ENCODE data around the gene SAP30.

The SAP30 gene

GRCh38 chr4:173367946-173368345, 2.8 kb upstream of the SAP30 start:
- peak; percentile 58 for DNase-seq (ENCODE audit: low read depth)
- H3K4me3 ChIP-seq (replicated peaks; ENCODE audit: low read depth, low read length) = peak overlapping the region; percentile 23
- TF ChIP-seq, protein P1, sequence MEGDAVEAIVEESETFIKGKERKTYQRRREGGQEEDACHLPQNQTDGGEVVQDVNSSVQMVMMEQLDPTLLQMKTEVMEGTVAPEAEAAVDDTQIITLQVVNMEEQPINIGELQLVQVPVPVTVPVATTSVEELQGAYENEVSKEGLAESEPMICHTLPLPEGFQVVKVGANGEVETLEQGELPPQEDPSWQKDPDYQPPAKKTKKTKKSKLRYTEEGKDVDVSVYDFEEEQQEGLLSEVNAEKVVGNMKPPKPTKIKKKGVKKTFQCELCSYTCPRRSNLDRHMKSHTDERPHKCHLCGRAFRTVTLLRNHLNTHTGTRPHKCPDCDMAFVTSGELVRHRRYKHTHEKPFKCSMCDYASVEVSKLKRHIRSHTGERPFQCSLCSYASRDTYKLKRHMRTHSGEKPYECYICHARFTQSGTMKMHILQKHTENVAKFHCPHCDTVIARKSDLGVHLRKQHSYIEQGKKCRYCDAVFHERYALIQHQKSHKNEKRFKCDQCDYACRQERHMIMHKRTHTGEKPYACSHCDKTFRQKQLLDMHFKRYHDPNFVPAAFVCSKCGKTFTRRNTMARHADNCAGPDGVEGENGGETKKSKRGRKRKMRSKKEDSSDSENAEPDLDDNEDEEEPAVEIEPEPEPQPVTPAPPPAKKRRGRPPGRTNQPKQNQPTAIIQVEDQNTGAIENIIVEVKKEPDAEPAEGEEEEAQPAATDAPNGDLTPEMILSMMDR (IDR thresholded peaks at IDR 0.05; ENCODE audit: low read length, missing control alignments) = no peak

DNA sequence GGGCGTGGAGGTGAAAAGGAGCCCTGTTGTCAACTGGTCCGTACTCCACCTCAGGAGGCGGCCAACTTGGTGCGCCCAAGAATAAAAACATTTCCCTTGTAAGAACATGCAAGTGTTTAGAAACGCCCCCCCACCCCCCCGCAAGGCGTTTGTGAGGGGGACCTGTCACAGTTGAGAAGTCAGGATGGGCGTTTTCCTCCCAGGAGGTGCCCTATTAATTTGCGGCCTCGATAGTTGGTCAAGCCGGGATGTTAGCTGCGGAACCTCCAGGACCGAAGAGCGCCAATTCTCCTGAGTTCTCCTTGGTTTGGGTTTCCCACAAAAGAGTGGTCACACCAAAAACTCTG, 651 bp upstream of the SAP30 start:
- DNase-seq (ENCODE audit: low read depth) = no peak
- peak overlapping the region; percentile 75 for H3K4me3 ChIP-seq (replicated peaks; ENCODE audit: low read depth, low read length)
- TF ChIP-seq, protein P1 (IDR thresholded peaks at IDR 0.05; ENCODE audit: low read length, missing control alignments) = no peak

- peak overlapping the region; percentile 75 for H3K4me3 ChIP-seq (replicated peaks; ENCODE audit: low read depth, low read length)
- DNase-seq (ENCODE audit: low read depth) = peak; percentile 78
- TF ChIP-seq, protein P1 (IDR thresholded peaks at IDR 0.05; ENCODE audit: low read length, missing control alignments) = no peak
Measured at GRCh38 chr4:173371292-173372192, 788 bp downstream of the SAP30 start.

- H3K4me3 ChIP-seq (replicated peaks; ENCODE audit: low read depth, low read length) = no peak overlapping the region
- TF ChIP-seq, protein P1 (IDR thresholded peaks at IDR 0.05; ENCODE audit: low read length, missing control alignments) = no peak
- DNase-seq (ENCODE audit: low read depth) = no peak
Measured at GRCh38 chr4:173374588-173374987, 3.8 kb downstream of the SAP30 start.

- TF ChIP-seq, protein P1 (IDR thresholded peaks at IDR 0.05; ENCODE audit: low read length, missing control alignments) = no peak
- DNase-seq (ENCODE audit: low read depth) = no peak
- no peak overlapping the region for H3K4me3 ChIP-seq (replicated peaks; ENCODE audit: low read depth, low read length)
Measured at GRCh38 chr4:173379929-173380328, 9.2 kb downstream of the SAP30 start.

GRCh38 chr4:173380987-173381386, 10.2 kb downstream of the SAP30 start:
- no peak overlapping the region for H3K4me3 ChIP-seq (replicated peaks; ENCODE audit: low read depth, low read length)
- TF ChIP-seq, protein P1 (IDR thresholded peaks at IDR 0.05; ENCODE audit: low read length, missing control alignments) = no peak
- no peak for DNase-seq (ENCODE audit: low read depth)

- peak; percentile 45 for DNase-seq (ENCODE audit: low read depth)
- TF ChIP-seq, protein P1 (IDR thresholded peaks at IDR 0.05; ENCODE audit: low read length, missing control alignments) = no peak
- H3K4me3 ChIP-seq (replicated peaks; ENCODE audit: low read depth, low read length) = no peak overlapping the region
Measured at GRCh38 chr4:173381610-173382009, 10.9 kb downstream of the SAP30 start.

All from fibroblast of pulmonary artery (primary cell).